ENCODE measurements around the gene CACNA2D3.
"Not testable (repeated sequence)": the region's sequence is repeated elsewhere in the genome, so short reads cannot be mapped to it uniquely, and the experiment has no call there.

CACNA2D3 gene

DNA sequence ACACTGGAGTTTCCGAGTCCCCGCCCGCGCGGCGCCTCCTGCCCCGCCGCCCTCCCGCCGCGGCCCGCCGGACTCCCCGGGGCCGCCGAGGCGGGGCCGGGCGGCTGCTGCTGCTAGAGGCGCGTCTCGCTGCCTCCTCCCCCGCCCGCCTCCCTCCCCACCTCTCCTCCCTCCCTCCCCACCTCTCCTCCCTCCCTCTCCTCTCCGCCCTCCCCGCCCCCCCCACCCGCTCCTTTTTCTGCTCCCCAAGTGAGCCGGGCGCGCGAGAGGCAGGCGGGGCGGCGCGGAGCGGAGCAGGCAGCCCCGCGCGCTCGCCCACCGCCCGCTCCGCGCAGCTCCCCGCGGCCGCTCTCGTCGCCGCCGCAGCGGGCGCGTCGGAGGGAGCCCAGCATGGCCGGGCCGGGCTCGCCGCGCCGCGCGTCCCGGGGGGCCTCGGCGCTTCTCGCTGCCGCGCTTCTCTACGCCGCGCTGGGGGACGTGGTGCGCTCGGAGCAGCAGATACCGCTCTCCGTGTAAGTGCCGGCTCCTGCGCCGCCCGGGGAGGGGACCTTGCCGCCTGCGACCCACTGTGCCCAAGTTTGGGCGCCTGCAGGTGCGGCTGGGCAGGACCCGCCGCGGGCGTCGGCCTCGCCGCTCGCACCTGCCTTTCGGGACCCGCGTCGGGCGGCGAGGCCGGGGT lies at the start of gene CACNA2D3:
Gene CACNA2D3 (plus strand): TSS at position 229 of the 679 bp plus-strand sequence.
- no peak for DNase-seq

DNA sequence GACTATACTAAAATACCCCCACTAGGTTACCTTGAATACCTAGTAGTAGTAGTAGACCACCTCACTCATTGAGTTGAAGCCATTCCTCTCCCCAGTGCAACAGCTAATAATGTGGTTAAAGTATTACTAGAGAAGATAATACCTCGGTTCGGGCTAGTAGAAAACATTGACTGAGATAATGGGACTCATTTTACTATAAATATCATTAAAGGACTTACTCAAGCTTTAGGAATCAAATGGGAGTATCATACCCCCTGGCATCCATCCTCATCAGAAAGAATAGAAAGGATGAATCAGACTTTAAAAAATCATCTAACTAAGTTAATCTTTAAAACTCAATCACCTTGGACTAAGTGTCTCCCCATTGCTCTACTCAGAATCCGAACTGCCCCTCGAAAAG lies 49.0 kb upstream of the CACNA2D3 start:
- DNase-seq = no peak

DNA sequence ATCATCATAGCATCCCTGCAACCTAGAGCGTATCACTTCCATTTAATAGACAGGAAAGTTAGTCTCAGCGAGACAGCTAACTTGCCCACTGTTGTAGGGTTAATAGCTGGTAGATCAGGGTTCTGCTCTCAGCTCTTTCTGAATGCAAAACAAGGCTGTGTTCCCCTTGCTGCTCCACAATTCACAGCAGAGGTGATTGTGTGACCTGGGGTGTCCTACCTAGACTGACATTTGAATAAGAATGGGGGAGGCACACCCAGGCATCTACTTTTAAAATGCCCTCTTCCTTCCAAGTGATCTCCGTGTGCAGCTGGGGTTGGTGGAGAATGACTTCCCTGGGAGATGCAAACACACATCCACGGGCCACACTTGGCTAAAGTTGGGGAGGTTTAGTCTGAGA lies 43.0 kb upstream of the CACNA2D3 start:
- no peak for DNase-seq

DNA sequence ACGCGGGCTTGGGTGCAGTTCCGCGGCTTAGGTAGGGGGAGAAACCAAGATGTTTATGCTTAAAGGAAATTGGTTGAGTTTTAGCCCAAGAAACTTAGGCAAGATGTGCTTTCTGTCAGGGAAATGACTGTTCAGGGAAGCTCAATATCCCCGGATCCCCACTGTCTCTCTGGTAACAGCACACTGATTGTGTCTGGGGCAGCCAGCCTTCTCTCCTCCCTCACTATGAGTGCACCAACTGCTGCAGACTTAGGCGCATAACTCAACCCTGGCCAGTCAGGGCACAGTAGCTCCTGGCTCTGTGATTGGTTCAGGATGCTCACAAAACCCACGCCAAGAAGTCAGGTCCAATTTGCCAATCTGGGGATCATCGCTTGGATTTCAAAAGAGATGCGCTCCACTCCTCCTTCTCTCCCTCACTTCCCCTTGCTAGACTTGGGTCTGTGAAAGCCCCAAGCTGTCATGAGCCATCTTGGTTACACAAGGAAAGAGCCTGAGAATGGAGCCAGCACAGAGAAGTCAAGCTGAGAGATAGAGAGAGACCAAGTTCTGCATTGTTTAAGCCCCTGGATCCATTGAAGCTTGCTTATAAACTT lies 42.5 kb upstream of the CACNA2D3 start:
- no peak for DNase-seq

DNA sequence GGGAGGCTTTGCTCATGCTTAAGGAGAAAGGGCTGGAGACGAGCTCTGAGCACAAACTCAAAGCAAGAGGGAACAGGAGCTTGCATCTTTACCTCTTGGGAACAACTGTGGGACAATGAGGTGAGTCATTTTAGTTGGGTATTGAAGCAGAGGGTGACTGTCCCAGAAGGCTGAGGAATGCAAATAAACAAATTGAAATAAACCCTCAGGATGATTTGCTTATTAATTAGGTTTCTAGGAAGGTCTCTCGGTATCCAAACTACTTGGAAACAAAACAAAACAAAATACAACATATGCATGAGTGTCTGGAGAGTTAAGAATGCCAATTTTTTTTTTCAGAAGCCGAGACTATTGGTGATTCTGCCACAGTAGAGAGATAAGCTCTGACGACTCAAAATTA lies 38.4 kb upstream of the CACNA2D3 start:
- DNase-seq = no peak

DNA sequence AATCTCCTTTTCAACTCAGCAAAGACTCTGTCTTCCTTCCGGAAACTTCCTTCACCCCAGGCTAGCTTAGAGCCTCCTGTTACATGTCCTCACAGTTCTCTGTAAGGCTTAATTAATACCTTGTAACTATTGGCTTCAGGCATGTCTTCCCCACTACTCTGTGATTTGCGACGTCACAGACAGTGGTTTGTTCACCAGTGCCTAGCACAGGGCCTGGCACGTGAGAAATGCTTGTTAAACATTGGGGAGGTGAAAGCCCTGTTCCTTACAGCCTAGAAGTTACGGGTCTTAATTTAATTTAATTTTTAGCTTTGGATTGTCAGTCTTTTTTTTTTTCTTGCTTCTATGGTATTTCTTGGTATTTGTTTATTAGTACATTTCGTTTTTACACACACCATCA lies 36.4 kb upstream of the CACNA2D3 start:
- no peak for DNase-seq

DNA sequence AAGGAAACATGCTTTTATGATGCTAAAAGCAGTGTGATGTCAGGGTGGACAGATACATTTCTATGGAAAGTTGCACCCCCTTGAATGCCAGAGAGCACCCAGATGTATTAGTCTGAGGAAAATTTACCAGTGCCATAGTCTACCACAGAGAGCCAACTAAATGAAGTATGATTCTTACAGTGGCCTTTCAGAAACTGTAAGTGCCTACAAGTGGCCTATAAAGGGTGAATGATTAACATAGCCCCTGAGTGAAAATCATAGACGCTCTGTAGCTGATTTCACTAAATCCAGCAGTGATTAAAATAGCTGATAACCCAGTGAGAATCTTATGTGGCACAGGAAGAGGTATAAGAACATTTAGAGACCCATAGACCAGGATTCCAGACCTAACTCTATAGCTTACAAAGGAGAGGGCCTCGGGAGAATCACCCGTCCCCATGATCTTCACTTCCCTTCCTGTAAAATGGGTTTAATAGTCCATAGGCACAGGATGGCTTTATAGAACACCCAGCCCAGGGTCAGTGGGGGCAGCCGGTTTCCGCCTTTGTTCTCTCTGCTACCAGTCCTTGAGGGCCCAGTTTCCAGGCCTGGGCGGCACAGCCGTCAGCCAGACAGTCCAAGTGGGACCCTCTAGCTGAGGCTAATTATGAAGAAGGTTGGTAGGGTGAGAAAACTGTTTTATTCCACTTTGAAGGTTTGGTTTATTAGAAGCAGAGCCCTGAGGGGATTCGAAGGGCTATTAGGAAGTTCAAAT lies 35.5 kb upstream of the CACNA2D3 start:
- DNase-seq = no peak

DNA sequence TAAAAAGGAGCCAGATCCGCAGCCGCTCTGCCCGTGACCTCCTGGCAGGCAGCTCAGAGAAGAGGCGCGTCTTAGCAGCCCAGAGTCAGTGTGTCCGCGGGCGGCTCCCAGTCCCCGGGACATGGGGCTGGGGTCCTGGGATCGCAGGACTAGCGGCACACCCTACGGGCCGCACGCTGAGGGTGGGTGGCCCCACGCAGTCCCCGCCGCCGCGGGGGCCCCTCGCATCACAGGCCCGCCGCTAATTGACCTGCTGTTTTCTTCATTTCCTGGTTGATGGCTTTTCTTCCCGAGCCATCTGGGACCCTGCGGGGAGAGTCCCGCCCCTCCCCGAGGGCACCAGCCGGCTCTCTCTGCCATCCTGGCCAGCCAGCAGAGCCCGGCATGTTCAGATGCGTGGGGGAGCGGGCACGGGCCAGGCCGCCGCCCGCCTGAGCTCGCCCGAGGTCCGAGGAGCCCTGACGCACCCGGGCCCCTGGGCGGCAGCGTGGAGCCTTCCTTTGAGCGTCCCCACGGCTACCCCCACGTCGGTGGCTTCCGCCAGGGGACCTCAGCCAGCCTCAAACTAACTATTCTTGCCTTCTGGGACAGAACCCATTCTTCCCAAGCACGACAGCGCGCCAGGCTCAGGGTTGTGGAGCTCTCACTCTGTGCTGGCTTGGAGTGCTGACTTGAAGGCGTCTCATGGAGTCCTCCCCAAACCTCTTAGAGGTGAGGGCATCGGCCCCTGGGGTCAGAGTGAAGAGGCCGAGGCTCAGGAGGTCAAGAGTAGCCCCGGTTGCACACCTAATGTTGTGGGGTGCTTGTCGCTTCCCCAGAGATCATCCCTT lies 34.6 kb upstream of the CACNA2D3 start:
- DNase-seq = no peak

DNA sequence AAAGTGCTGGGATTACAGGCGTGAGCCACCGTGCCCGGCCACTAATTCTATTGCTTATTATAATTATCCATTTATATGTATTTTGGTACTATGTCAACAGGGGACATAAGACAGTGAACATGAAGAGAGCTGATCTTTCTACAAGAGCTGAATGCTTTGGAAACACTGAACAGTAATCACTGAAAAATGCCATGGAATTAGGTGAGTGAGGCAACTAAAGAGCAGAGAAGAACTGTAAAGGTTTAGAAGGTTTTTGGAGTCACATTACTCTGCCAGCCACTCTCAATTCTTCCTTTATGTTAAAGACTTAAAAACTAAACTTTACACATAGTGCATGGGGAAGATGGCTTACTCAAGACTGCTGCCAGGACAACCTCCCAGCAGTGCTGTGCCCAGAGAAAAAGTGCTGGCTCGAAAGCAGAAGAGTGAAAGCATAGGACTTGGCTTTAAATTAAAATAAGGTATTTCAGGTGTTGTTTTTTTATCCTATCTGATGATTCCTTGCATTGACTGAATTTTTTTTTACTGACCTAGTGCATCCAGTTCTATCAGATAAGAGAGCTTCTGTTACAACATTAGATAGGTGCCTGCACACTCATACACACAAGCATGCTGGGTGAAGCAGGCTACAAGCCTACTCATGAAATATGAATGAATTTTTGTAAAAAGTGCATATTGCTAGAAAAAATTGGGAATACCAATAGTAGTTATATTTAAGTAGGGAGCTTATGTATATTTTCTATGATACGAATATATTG lies 28.7 kb upstream of the CACNA2D3 start:
- no peak for DNase-seq

DNA sequence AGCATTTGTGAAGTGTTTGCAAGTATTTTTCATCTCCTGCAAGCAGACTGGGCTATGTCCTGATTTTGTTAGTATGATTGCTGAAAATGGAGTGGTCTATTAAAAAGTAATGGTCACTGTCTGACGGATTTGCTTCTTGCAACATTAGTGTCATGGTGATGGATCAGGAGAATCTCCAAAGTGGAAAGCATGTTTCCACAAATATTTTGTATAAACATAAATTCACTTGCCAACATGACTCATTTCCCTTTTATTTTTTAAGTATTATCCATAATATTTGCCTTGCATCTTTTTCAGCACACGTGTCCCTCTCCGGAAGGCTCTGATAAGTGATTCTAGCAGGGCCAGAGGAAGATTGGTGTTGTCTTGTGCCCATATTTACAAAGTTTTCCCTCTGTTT lies 27.4 kb upstream of the CACNA2D3 start:
- DNase-seq = no peak

DNA sequence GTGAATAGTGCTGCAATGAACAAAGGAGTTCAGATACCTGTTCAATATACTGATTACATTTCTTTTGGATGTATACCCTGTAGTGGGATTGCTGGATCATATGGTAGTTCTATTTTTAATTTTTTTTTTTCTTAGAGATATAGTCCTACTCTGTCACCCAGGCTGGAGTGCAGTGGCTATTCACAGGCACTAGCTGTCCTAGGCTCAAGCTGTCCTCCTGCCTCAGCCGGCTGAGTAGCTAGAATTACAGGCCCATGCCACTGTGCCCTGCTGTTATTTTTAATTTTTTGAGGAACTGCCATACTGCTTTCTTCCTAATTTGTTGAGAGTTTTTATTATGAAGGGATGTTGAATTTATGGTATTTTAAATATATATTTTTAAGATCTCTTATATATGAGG lies 23.0 kb upstream of the CACNA2D3 start:
- DNase-seq = no peak

DNA sequence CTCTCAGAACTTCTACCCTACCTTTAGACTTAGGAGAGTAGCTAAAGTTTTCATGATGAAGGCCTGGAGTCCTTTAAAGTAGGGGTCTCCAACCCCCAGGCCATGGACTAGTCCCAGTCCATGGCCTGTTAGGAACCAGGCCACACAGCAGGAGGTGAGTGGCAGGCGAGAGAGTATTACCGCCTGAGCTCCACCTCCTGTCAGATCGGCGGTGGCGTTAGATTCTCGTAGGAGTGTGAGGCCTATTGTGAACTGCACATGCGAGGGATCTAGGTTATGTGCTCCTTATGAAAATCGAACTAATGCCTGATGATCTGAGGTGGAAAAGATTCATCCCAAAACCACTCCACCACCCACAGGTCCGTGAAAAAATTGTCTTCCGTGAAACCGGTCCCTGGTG lies 18.3 kb upstream of the CACNA2D3 start:
- no peak for DNase-seq

DNA sequence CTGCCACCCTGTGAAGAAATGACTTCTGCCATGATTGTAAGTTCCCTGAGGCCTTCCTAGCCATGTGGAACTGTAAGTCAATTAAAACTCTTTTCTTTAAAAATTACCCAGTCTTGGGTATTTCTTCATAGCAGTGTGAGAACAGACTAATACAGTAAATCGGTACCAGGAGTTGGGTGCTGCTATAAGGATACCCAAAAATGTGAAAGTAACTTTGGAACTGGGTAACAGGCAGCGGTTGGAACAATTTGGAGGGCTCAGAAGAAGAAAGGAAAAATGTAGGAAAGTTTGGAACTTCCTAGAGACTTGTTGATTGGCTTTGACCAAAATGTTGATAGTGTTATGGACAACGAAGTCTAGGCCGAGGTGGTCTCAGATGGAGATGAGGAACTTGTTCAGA lies 6.2 kb upstream of the CACNA2D3 start:
- DNase-seq = not testable (repeated sequence)

DNA sequence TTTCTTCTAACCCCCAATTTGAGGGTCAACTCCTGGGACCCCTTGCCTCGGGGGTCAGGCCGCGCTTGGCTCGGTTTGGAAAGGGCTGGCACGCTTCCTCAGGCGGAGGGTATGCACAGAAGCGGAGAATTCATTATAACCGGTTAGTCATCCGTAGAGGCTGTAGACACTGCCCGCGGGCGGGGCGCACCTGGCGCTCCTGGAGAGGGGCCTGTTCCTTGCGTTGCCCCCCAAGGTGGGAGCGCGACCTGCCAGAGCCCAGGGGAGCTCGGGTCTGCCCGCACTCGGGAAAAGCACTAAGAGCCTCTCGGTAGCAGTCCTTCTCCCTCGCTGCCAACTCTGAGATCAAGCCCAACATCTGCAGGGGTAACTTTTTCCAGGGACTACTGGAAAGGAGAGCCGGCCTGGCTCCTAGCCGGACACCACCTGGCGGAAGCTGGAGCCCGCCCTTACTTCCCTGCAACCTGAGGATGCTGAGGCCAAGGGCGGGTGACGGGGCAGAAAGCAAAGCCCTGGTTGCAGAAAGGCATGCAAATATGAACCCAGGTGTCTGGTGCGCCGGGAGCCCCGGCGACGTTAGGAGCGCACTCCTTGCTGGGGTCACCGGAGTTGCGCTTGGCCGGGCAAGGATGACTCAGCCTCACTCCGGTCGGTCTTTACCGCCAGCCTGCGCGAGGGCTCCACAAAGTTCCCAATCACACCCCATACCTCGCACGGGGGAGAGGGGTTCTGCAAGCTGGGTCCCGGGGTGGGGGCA lies 1.5 kb upstream of the CACNA2D3 start:
- DNase-seq = no peak

DNA sequence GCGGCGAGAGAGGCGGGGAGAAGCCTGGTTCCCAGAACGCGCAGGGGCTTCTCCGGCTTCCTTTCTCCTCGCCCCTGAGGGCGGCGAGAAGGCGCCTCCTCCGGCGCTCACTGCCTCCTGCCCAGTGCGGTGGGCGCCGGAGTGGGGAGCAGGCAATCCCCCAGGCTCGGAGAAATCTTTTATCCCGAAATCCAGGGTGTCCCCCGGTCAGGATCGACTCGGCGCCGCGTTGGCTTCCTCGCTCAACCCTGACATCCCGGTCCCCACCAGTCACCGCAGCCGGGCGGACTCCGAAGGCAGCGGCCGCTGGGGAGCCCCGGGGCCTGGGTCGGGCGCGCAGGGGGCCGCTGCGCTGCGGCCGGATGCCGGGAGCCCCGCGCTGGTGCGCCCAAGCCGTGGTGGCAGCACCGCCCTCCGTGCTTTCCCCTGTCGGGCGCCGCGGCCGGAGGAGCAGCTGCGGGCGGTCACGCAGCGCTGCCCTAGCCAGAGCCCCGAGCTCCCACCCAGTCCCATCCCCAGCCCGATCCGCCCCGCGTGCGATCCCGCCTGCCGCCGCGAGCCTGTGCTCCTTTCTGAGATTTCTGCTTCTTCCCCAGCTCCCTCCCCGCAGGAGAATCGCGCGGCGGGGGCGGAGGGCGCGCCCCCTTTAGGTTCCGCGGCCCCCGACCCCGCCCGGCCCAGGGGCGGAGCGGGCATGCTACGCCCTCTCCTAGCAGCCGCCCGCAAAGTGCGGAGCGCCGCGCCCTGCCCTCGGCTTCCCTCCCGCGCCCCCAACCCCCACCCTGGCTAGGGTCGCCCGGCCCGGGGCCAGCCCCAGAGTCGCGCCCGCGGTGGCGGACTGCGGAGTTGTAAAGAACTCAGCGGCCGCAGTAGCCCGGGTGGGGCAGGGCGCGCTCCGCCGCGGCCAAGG lies 683 bp upstream of the CACNA2D3 start:
- DNase-seq = no peak

DNA sequence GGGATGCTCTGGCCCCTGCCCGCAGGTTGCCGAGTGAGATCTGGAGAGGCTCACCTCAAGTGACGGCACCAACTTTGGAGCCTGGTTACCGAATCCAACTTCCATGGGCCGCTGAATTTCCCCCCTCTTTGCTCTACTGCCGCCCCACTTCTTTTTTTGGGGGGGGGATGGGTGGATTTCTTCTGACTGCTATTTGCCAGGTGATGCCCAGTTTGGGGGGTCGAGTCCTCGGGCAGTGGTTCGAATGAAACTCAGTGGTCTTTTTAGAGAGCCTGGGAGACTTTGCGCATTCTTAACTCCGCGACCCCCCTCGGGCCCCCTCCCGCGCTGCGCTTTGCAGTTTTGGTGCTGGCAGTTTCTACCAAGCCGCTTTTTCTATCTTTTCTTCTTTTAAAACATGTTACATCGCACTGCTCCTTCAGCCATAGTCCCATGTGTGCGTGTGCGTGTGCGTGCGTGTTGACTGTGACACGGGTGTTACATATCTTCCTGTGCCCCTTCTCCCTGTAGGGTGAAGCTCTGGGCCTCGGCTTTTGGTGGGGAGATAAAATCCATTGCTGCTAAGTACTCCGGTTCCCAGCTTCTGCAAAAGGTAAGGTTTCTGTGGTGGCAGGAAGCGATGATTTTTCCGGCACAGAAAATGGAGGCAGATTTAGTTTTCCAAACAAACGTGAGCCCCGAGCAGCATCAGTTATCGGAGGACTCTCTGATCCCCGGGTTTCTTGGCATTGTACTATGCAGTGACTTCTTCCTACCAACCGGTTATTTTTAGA lies 837 bp downstream of the CACNA2D3 start:
- DNase-seq = no peak

DNA sequence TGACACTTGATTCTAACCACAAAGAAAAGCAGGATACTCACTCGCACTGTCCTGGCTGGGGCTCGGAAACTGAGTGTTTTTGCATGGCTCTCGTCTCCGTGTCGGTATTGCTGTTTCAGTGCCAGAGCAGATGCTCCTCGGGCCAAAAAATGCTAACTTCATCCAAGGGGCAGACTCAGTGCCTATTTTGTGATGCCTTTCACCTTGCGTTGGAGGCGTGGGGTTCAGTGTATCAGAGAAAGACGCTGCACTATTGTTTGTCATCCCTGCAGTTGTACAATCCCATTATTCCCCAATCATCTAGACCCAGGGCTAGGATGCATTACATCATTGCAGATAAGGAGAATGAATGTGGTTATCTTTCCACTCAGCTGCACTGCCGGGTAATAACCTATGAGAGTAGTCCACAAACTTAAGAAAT lies 1.4 kb downstream of the CACNA2D3 start:
- DNase-seq = no peak

DNA sequence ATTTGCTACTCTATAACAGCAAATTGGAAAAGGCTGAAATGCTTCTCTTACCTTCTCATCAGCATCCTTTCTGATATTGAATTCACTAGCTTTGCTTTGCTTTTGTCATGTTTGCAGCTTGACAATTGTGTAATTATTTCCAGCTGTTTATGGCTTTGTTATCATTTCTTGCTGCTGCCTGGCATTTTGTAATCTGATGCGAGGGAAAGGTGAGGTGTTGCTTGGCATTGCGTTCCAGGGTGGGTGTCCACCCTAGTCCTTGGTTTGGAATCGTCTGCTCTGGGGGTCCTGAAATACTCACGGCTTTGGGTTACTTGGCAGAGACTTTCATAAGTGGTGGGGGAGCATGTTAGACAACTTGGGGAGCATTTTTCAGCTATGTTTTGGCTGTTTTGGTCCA lies 2.9 kb downstream of the CACNA2D3 start:
- DNase-seq = no peak

DNA sequence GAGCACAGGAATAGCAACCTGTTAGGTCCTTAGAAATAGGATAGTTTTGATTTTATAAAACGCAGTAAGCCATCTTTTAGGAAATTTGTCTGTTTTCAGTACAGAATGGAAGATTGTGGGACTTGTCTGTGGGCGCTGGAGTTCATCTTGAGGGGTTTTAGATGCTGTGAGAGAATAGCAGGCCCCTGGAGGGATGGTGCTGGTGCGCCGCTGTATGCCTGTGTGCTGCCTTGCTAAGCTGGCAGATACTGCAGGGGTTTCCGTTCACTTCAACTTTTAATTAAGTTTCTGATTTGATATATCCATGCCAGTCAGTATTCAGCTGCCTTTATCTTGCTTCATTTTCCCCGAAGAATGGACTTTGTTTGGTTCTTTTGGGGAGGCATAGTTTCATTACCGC lies 4.2 kb downstream of the CACNA2D3 start:
- DNase-seq = no peak

DNA sequence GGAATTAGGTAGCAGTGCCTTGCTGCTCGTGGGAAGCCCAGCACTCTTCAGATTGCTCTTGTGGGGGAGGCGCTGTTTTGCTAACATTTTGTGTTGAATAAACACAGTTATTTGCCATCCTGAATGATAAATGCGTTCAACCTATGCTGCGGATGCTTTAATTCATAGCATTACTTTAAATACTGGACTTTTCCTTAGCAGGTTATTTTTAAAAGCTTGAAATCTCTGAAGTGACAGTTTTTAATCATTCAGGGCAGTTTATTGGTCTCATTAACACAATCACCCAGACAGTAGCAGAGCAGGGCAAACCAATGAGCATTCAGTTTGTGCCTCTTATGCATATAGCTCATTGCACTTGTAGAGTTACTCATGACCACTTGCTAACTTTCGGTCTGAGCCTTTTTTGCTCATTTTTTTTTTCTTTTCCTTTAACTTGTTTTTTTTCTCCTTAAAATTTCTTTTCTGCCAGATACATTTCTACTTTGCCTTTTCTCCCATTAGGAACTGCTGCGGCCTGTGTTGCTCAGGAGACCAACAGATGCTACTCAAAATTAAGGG lies 5.2 kb downstream of the CACNA2D3 start:
- DNase-seq = no peak

Data from CD4-positive, alpha-beta T cell treated with Interleukin-4 for 1 hour (primary cell).